HEK293 (cell line): ENCODE results near the gene BHLHA9.

ENCODE experiments used
- BCL11A ChIP-seq: fragments of 450-650 bp; formaldehyde crosslinking; IDR thresholded peaks from 2 replicates; pipeline ENCODE4 v1.5.1; 2016; ENCODE audit warnings: low read depth, missing biosample characterization, missing genetic modification characterization
- GLI2 ChIP-seq: fragments of 450-650 bp; formaldehyde crosslinking; IDR thresholded peaks from 2 replicates; pipeline ENCODE4; 2017; ENCODE audit warnings: missing biosample characterization, missing genetic modification characterization, low read depth, borderline replicate concordance
- IKZF3 ChIP-seq: fragments of 450-650 bp; IDR thresholded peaks from 2 replicates; pipeline ENCODE4 v1.5.0; 2018; ENCODE audit warnings: missing biosample characterization, mild to moderate bottlenecking, missing genetic modification characterization, moderate library complexity
- KLF7 ChIP-seq: fragments of 450-650 bp; formaldehyde crosslinking; IDR thresholded peaks from 2 replicates; pipeline ENCODE4 v1.5.1; 2016; ENCODE audit warnings: missing biosample characterization, missing genetic modification characterization, borderline replicate concordance
- KLF9 ChIP-seq: fragments of 450-650 bp; formaldehyde crosslinking; IDR thresholded peaks from 2 replicates; pipeline ENCODE4 v1.5.1; 2016; ENCODE audit warnings: missing biosample characterization, missing genetic modification characterization, low read depth
- OSR2 ChIP-seq: fragments of 450-650 bp; formaldehyde crosslinking; IDR thresholded peaks from 2 replicates; pipeline ENCODE4 v1.5.1; 2016; ENCODE audit warnings: missing biosample characterization, missing genetic modification characterization
- OVOL3 ChIP-seq: fragments of 450-650 bp; formaldehyde crosslinking; IDR thresholded peaks from 2 replicates; pipeline ENCODE4 v1.5.1; 2016; ENCODE audit warnings: missing biosample characterization, missing genetic modification characterization
- PRDM1 ChIP-seq: fragments of 450-650 bp; formaldehyde crosslinking; IDR thresholded peaks from 2 replicates; pipeline ENCODE4; 2016; ENCODE audit warnings: missing biosample characterization, missing genetic modification characterization
- SCRT2 ChIP-seq: fragments of 450-650 bp; formaldehyde crosslinking; IDR thresholded peaks from 2 replicates; pipeline ENCODE4 v1.5.1; 2016; ENCODE audit warnings: missing biosample characterization, missing genetic modification characterization
- SP3 ChIP-seq: fragments of 450-650 bp; formaldehyde crosslinking; IDR thresholded peaks from 2 replicates; pipeline ENCODE4 v1.5.1; 2016; ENCODE audit warnings: missing biosample characterization, missing genetic modification characterization
- ZBTB44 ChIP-seq: fragments of 450-650 bp; IDR thresholded peaks from 2 replicates; pipeline ENCODE4 v1.5.1; 2018; ENCODE audit warnings: missing biosample characterization, mild to moderate bottlenecking, missing genetic modification characterization
- ZEB2 ChIP-seq: fragments of 450-650 bp; formaldehyde crosslinking; IDR thresholded peaks from 2 replicates; pipeline ENCODE4 v1.5.1; 2016; ENCODE audit warnings: missing biosample characterization, missing genetic modification characterization
- ZFP3 ChIP-seq: fragments of 450-650 bp; formaldehyde crosslinking; IDR thresholded peaks from 2 replicates; pipeline ENCODE4 v1.5.1; 2016; ENCODE audit warnings: low read depth, missing biosample characterization, missing genetic modification characterization
- ZFP41 ChIP-seq: fragments of 450-650 bp; formaldehyde crosslinking; IDR thresholded peaks from 2 replicates; pipeline ENCODE4 v1.5.1; 2016; ENCODE audit warnings: missing biosample characterization, missing genetic modification characterization, borderline replicate concordance
- ZNF112 ChIP-seq: fragments of 450-650 bp; formaldehyde crosslinking; IDR thresholded peaks from 2 replicates; pipeline ENCODE4 v1.5.0; 2017; ENCODE audit warnings: missing biosample characterization, missing genetic modification characterization
- ZNF140 ChIP-seq: fragments of 450-650 bp; formaldehyde crosslinking; IDR thresholded peaks from 2 replicates; pipeline ENCODE4 v1.5.1; 2016; ENCODE audit warnings: missing biosample characterization, missing genetic modification characterization
- ZNF2 ChIP-seq: fragments of 450-650 bp; formaldehyde crosslinking; IDR thresholded peaks from 2 replicates; pipeline ENCODE4 v1.5.1; 2016; ENCODE audit warnings: missing biosample characterization, missing genetic modification characterization
- ZNF211 ChIP-seq: fragments of 450-650 bp; formaldehyde crosslinking; IDR thresholded peaks from 2 replicates; pipeline ENCODE4 v1.5.1; 2016; ENCODE audit warnings: low read depth, missing biosample characterization, missing genetic modification characterization
- ZNF24 ChIP-seq: fragments of 450-650 bp; formaldehyde crosslinking; IDR thresholded peaks from 2 replicates; pipeline ENCODE4 v1.5.1; 2016; ENCODE audit warnings: missing biosample characterization, missing genetic modification characterization
- ZNF248 ChIP-seq: fragments of 450-650 bp; formaldehyde crosslinking; IDR thresholded peaks from 2 replicates; pipeline ENCODE4 v1.5.1; 2017; ENCODE audit warnings: missing biosample characterization, missing genetic modification characterization
- ZNF26 ChIP-seq: fragments of 450-650 bp; formaldehyde crosslinking; IDR thresholded peaks from 2 replicates; pipeline ENCODE4 v1.5.1; 2016; ENCODE audit warnings: missing biosample characterization, missing genetic modification characterization
- ZNF292 ChIP-seq: fragments of 450-650 bp; formaldehyde crosslinking; IDR thresholded peaks from 2 replicates; pipeline ENCODE4 v1.5.1; 2016; ENCODE audit warnings: low read depth, missing biosample characterization, missing genetic modification characterization, borderline replicate concordance
- ZNF324 ChIP-seq: fragments of 450-650 bp; formaldehyde crosslinking; IDR thresholded peaks from 2 replicates; pipeline ENCODE4 v1.5.1; 2016; ENCODE audit warnings: missing biosample characterization, missing genetic modification characterization
- ZNF335 ChIP-seq: fragments of 450-650 bp; formaldehyde crosslinking; conservative IDR thresholded peaks from 2 replicates; pipeline ENCODE4 v1.5.1; 2016; ENCODE audit warnings: missing biosample characterization, missing genetic modification characterization
- ZNF354C ChIP-seq: fragments of 450-650 bp; formaldehyde crosslinking; IDR thresholded peaks from 2 replicates; pipeline ENCODE4 v1.5.1; 2016; ENCODE audit warnings: missing biosample characterization, missing genetic modification characterization, low read depth, borderline replicate concordance
- ZNF362 ChIP-seq: fragments of 450-650 bp; formaldehyde crosslinking; IDR thresholded peaks from 2 replicates; pipeline ENCODE4 v1.5.1; 2016; ENCODE audit warnings: missing biosample characterization, missing genetic modification characterization
- ZNF404 ChIP-seq: fragments of 450-650 bp; formaldehyde crosslinking; IDR thresholded peaks from 2 replicates; pipeline ENCODE4 v1.5.1; 2017; ENCODE audit warnings: missing biosample characterization, missing genetic modification characterization
- ZNF416 ChIP-seq: fragments of 450-650 bp; formaldehyde crosslinking; IDR thresholded peaks from 2 replicates; pipeline ENCODE4 v1.5.1; 2016; ENCODE audit warnings: missing biosample characterization, missing genetic modification characterization
- ZNF423 ChIP-seq: fragments of 450-650 bp; formaldehyde crosslinking; IDR thresholded peaks from 2 replicates; pipeline ENCODE4 v1.5.1; 2016; ENCODE audit warnings: missing biosample characterization, missing genetic modification characterization
- ZNF510 ChIP-seq: fragments of 450-650 bp; formaldehyde crosslinking; IDR thresholded peaks from 2 replicates; pipeline ENCODE4 v1.5.1; 2018; ENCODE audit warnings: mild to moderate bottlenecking, missing genetic modification characterization, missing biosample characterization; ENCODE audit not compliant: insufficient replicate concordance
- ZNF530 ChIP-seq: fragments of 450-650 bp; formaldehyde crosslinking; IDR thresholded peaks from 2 replicates; pipeline ENCODE4 v1.5.1; 2016; ENCODE audit warnings: low read depth, missing biosample characterization, missing genetic modification characterization
- ZNF560 ChIP-seq: fragments of 450-650 bp; formaldehyde crosslinking; IDR thresholded peaks from 2 replicates; pipeline ENCODE4 v1.5.1; 2017; ENCODE audit warnings: missing biosample characterization, missing genetic modification characterization, borderline replicate concordance
- ZNF621 ChIP-seq: fragments of 450-650 bp; formaldehyde crosslinking; IDR thresholded peaks from 2 replicates; pipeline ENCODE4 v1.5.1; 2017; ENCODE audit warnings: missing biosample characterization, missing genetic modification characterization
- ZNF654 ChIP-seq: fragments of 450-650 bp; formaldehyde crosslinking; IDR thresholded peaks from 2 replicates; pipeline ENCODE4 v1.5.1; 2016; ENCODE audit warnings: low read depth, missing biosample characterization, missing genetic modification characterization
- ZNF747 ChIP-seq: fragments of 450-650 bp; formaldehyde crosslinking; IDR thresholded peaks from 2 replicates; pipeline ENCODE4 v1.5.1; 2016; ENCODE audit warnings: missing biosample characterization, missing genetic modification characterization
- ZNF776 ChIP-seq: fragments of 450-650 bp; formaldehyde crosslinking; IDR thresholded peaks from 2 replicates; pipeline ENCODE4 v1.5.0; 2017; ENCODE audit warnings: missing biosample characterization, missing genetic modification characterization, borderline replicate concordance

BHLHA9 gene

GRCh38 chr17:1312261-1312870, 42.1 kb downstream of the BHLHA9 start (continued):
- no peak for TF ChIP-seq ZNF211 (tag by site-specific recombination)
- no peak for TF ChIP-seq ZNF404 (tag by site-specific recombination)
- TF ChIP-seq BCL11A (tag by site-specific recombination), result no peak
- TF ChIP-seq OVOL3 (tag by site-specific recombination), result no peak
- TF ChIP-seq ZNF248 (tag by site-specific recombination), result no peak
- no peak for TF ChIP-seq ZEB2 (tag by site-specific recombination)
- no peak for TF ChIP-seq OSR2 (tag by site-specific recombination)
- TF ChIP-seq KLF7, result no peak
- TF ChIP-seq KLF9, result no peak
- no peak for TF ChIP-seq ZNF423 (tag by site-specific recombination)
- TF ChIP-seq ZNF621 (tag by site-specific recombination), result no peak
- no peak for TF ChIP-seq SP3 (tag by site-specific recombination)
- TF ChIP-seq ZNF324 (tag by site-specific recombination), result no peak
- TF ChIP-seq ZNF2 (tag by site-specific recombination), result no peak
- TF ChIP-seq GLI2 (tag by site-specific recombination), result no peak
- TF ChIP-seq ZNF510 (tag by site-specific recombination), result no peak
- TF ChIP-seq ZFP3 (tag by site-specific recombination), result no peak
- no peak for TF ChIP-seq ZBTB44 (tag by site-specific recombination)
- TF ChIP-seq ZNF140 (tag by site-specific recombination), result no peak
- TF ChIP-seq ZNF24 (tag by site-specific recombination), result no peak
- 0 out of 2 replicates have a peak, but pooled peaks have one; percentile 64 for TF ChIP-seq IKZF3 (tag by site-specific recombination)
- no peak for TF ChIP-seq ZFP41 (tag by site-specific recombination)
- no peak for TF ChIP-seq ZNF26
- TF ChIP-seq SCRT2, result no peak
- no peak for TF ChIP-seq ZNF112 (tag by site-specific recombination)
- no peak for TF ChIP-seq ZNF292 (tag by site-specific recombination)
- TF ChIP-seq ZNF362 (tag by site-specific recombination), result no peak
- no peak for TF ChIP-seq ZNF747
- no peak for TF ChIP-seq ZNF560 (tag by site-specific recombination)
- no peak for TF ChIP-seq ZNF530 (tag by site-specific recombination)
- no peak for TF ChIP-seq ZNF416 (tag by site-specific recombination)
- TF ChIP-seq PRDM1 (tag by site-specific recombination), result no peak
- no peak for TF ChIP-seq ZNF335 (tag by site-specific recombination)
- no peak for TF ChIP-seq ZNF654 (tag by site-specific recombination)
- TF ChIP-seq ZNF354C, result no peak
- no peak for TF ChIP-seq ZNF776
